SK-N-MC (cell line): ENCODE data around the gene GNAO1.

ENCODE experiments used
- DNase-seq: peaks from one replicate; pipeline ENCODE4 v3.0.0-alpha.2; 2011; ENCODE audit warnings: low read depth, low spot score
- H3K27ac ChIP-seq: fragments of 200-600 bp; sonication (generic); 2 replicates; pipeline ENCODE4 v1.5.1; 2016; ENCODE audit warnings: mixed run types
- H3K36me3 ChIP-seq: fragments of 200-600 bp; sonication (generic); 2 replicates; pipeline ENCODE4 v1.6.1; 2017; ENCODE audit warnings: antibody characterized with exemption, low read length, mixed read lengths; ENCODE audit not compliant: insufficient read depth
- H3K4me3 ChIP-seq: fragments of 200-600 bp; sonication (generic); 2 replicates; pipeline ENCODE4 v1.5.1; 2016
- H3K9ac ChIP-seq: fragments of 200-600 bp; sonication (generic); 2 replicates; pipeline ENCODE4 v1.8.0; 2017; ENCODE audit warnings: mixed run types, mixed read lengths; ENCODE audit not compliant: insufficient read length
- H3K9me3 ChIP-seq: fragments of 200-600 bp; sonication (generic); 2 replicates; pipeline ENCODE4 v1.6.1; 2017; ENCODE audit warnings: low read depth, mild to moderate bottlenecking, antibody characterized with exemption, low read length, moderate library complexity, mixed read lengths
- EZH2 ChIP-seq: fragments of 200-600 bp; sonication (generic); IDR thresholded peaks from one replicate; pipeline ENCODE4 v1.6.1; 2017; ENCODE audit warnings: antibody characterized with exemption
- FOXP2 ChIP-seq: optimal IDR thresholded peaks from 2 replicates; pipeline ENCODE3; 2011; ENCODE audit warnings: mild to moderate bottlenecking, moderate library complexity; ENCODE audit not compliant: insufficient read depth; ENCODE audit errors: extremely low read length, control extremely low read depth
- POLR2AphosphoS5 ChIP-seq: IDR thresholded peaks from 2 replicates; pipeline ENCODE4 v1.6.1; 2012; ENCODE audit warnings: mild to moderate bottlenecking, low read depth, low read length, borderline replicate concordance

The GNAO1 gene

DNA sequence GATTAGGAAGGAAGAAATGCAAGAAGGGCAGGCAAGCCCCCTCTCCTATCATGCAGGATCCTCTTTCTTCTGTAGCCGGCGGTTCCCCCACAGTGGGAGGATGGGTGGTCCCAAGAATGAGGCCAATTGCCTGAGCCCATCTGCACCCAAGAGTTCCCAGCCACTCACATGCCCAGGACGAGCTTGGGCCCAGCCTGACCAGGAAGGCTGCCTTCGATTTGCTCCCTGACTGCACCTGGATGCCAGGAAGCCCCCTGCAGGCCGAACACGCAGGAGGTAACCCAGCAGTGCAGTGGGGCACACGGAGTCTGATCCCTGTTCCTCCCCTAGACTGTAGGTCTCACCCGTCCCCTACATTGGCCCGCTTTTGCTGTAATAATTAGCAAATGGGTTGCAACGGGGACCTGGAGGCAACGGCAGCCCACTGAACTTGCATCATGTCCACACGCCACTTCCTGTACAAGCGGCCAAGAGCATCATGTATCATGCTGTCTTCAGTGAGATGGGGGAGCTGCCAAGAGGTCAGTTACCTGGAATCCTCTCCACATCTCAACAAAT is 166.6 kb downstream of the GNAO1 start:
- no peaks in the 10 kb centered on the region for H3K9me3 ChIP-seq
- no peak overlapping the region for H3K4me3 ChIP-seq
- no peak overlapping the region for H3K9ac ChIP-seq
- H3K27ac ChIP-seq, result no peak overlapping the region
- H3K36me3 ChIP-seq, result no peaks in the 10 kb centered on the region
- TF ChIP-seq POLR2AphosphoS5 (no peak), EZH2 (no peak), FOXP2 (no peak)
- DNase-seq, result no peak

DNA sequence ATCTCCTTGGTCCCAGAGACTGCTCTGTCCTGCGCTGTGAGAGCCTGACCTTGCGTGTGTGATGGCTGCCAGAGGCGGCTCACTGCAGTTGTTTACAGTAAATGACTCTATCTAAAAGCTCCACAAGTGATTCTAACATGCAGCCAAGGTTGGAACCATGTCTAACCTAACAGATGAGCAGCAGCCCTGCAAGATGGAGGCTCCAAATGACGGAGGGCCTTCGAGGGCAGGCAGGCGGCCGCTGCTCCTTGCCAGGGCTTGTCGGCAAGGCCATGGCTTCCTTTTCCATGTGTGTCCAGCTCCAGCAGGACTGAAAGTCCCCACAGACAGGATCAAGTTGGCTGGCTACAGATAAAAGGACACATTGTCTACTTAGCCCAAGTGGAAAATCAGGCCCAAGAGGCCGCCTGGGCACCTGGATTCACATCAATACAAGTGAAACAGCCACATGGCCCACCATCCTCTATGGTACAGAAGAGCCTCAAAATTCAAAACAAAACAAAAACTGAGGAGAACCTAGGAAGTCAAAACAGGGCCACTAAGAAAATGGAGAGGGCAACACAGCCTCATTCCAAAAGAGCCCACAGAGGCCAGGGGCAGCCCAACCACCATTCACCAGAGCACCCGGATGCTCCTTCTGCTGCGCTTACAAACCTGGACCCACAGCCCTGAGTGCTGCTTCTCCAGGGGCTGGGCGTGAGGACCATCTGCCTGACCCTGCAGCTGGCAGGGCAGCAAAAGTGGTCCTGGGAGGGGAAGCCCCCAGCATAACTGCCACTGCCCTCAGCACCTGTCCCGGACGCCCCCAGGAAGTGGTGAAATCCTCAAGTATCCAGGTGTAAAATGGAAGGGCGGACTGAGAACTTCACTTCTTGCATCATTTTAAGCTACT is 169.1 kb downstream of the GNAO1 start:
- no peak overlapping the region for H3K4me3 ChIP-seq
- TF ChIP-seq EZH2 (no peak), POLR2AphosphoS5 (no peak), FOXP2 (no peak)
- no peak overlapping the region for H3K27ac ChIP-seq
- H3K9me3 ChIP-seq, result no peaks in the 10 kb centered on the region
- H3K9ac ChIP-seq, result no peak overlapping the region
- no peak for DNase-seq
- H3K36me3 ChIP-seq, result no peaks in the 10 kb centered on the region

DNA sequence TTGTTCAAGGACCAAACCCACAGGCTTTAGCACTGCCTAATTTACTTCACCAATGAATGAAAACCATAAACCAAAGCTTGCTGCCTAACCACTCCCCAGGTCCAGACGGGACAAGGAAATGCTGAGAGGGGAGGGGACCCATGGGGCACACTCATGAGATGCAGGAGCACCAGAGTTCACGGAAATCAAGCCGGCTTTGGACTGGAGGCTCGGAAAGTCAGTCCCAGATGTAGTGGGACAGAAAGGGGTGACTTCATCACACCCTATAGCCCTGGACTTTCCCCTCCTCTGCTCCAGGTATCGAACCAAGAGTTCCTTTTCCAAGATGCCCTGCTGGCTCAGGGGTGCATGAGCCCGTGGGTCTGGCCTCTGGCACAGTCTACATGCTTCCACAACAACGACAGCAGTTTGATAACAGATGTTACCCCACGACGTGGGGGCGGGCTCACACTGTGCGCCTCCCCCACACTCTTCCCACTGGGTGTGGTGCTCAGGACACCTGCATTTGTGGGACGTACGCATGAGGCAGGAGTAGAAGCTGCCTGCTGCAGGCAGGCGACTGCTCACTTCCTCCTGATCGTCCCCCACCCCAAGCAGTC is 170.9 kb downstream of the GNAO1 start:
- H3K4me3 ChIP-seq, result no peak overlapping the region
- H3K27ac ChIP-seq, result no peak overlapping the region
- no peak overlapping the region for H3K9ac ChIP-seq
- no peaks in the 10 kb centered on the region for H3K36me3 ChIP-seq
- H3K9me3 ChIP-seq, result no peaks in the 10 kb centered on the region
- TF ChIP-seq FOXP2 (no peak), EZH2 (no peak), POLR2AphosphoS5 (no peak)
- DNase-seq, result no peak

DNA sequence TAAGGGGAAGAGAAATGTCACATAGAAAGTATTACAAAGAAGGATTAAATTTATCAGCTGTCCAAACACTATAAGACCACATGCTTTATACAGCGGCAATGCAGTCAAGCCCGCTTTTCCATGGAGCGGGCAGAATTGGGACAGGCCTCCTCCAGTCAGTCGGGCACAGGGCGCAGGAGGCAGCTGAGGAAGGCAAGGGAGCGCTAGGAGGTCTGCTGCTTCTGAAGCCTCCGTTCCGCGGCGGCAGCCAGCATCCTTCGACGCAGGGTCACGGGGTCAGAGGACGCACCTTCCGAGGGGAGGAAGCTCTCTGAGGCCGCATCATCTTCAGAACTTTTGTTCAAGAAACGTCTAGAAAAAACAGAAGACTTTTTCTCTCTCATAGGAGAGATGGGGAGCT is 171.4 kb downstream of the GNAO1 start:
- no peaks in the 10 kb centered on the region for H3K36me3 ChIP-seq
- TF ChIP-seq EZH2 (no peak), POLR2AphosphoS5 (no peak), FOXP2 (no peak)
- H3K27ac ChIP-seq, result no peak overlapping the region
- no peaks in the 10 kb centered on the region for H3K9me3 ChIP-seq
- no peak for DNase-seq
- H3K9ac ChIP-seq, result no peak overlapping the region
- H3K4me3 ChIP-seq, result no peak overlapping the region

DNA sequence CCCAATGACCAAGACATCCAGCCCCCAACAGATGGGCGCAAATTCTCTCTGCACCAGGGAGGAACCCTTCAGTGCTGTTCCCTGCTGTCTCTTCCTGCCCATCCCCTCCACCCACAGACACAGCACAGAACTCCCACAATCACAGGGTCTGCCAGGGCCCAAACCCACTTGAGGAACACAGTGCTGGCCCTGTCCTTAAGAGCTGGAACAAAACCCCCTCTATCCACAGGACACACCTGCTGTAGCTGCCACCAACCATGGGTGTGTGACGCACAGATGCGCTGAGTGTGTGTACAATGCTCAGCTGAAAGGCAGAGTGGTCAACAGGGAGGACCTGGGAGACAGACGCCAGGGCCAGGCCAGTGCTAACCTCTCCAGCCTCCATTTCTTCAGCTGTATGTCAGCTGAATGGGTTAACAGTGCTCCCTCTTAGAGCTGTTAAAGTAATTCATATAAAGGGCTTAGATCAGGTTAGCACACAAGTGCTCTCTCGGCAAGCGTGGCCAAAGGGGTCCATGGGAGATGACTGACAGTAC is 172.0 kb downstream of the GNAO1 start:
- no peaks in the 10 kb centered on the region for H3K9me3 ChIP-seq
- H3K4me3 ChIP-seq, result no peak overlapping the region
- no peak overlapping the region for H3K27ac ChIP-seq
- no peak for DNase-seq
- H3K36me3 ChIP-seq, result no peaks in the 10 kb centered on the region
- TF ChIP-seq EZH2, result no peak
- TF ChIP-seq FOXP2, result no peak
- no peak for TF ChIP-seq POLR2AphosphoS5
- H3K9ac ChIP-seq, result no peak overlapping the region

DNA sequence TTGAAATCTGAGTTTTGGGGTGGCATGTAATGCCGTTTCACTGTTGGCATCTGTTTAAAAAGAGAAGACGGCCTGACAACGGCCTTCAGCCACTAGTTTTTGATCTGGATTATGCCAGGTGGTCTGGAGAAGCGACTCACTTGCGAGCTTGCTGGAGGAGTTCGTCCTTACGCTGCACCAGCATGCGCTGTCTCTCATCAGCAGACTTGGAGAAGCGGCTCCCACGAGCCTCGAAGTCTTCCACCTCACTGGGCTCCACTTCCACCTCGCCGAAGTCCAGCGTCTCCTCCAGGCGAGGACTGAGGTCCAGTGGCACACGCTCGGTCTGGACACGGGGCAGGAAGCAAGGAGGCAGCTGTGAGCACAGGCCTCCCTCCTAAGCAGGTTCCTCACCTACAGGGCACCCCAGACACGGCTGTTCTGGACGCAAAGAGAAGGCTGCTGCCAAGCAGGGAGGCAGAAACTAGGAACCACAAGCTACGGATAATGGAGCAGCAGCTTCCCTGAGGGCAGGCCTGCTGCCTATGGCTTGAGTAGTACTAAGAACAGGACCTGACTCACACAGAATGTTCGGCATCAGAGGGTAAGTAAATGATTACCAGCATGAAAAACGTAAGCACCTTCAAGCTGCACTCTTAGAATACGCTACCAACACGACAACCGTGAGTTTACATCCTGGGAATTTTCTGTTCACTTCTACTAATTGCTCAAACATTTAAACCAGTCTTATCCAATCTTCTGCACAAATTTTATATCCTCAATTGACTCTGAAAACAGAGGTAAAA is 172.7 kb downstream of the GNAO1 start:
- H3K4me3 ChIP-seq, result no peak overlapping the region
- no peaks in the 10 kb centered on the region for H3K9me3 ChIP-seq
- H3K36me3 ChIP-seq, result no peaks in the 10 kb centered on the region
- no peak overlapping the region for H3K27ac ChIP-seq
- no peak for DNase-seq
- TF ChIP-seq EZH2 (no peak), FOXP2 (no peak), POLR2AphosphoS5 (no peak)
- no peak overlapping the region for H3K9ac ChIP-seq

DNA sequence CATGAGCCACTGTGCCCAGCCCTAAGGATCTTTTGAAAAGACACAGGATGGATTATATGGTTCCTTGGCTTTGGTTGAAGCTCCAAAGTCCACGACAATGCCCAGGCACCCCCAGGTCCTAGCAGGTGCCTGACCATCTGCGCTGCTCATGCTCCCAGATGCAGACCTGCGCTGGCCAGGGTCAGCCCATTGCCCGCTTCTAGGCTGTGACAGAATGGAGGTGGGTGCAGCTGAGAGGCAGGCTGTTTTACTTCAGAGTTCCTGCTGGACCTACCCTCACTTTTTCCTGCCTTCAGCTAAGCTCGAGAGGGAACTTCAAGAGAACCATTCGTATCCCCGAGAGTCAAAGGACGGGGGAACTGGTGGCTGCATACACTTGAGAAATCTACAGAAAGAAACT is 173.6 kb downstream of the GNAO1 start:
- DNase-seq, result no peak
- TF ChIP-seq POLR2AphosphoS5, result no peak
- no peak for TF ChIP-seq EZH2
- TF ChIP-seq FOXP2, result no peak
- H3K27ac ChIP-seq, result no peak overlapping the region
- H3K36me3 ChIP-seq, result no peaks in the 10 kb centered on the region
- H3K4me3 ChIP-seq, result no peak overlapping the region
- H3K9me3 ChIP-seq, result no peaks in the 10 kb centered on the region
- no peak overlapping the region for H3K9ac ChIP-seq

DNA sequence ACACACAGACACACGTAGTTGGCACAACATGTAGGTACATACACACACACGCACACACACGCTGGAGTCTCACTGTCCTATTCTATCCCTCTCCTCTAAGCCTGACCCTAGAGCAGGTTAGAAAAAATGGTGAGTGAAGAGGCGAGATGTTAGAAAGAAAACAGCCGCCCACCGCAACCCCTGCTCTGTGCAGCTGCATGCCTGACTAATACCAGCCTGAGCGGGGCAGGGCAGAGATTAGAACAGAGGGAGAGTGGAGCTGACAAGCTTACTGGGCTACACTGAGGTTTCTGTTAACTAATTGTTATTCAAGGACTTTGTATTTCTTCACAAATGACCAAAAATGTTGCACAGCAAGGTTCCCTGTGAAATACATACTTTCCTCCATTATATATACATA is 174.3 kb downstream of the GNAO1 start:
- no peak overlapping the region for H3K27ac ChIP-seq
- no peak overlapping the region for H3K9ac ChIP-seq
- H3K9me3 ChIP-seq, result no peaks in the 10 kb centered on the region
- TF ChIP-seq EZH2 (no peak), FOXP2 (no peak), POLR2AphosphoS5 (no peak)
- no peak for DNase-seq
- no peaks in the 10 kb centered on the region for H3K36me3 ChIP-seq
- H3K4me3 ChIP-seq, result no peak overlapping the region
